Measurements from ENCODE around the gene RAB24. TPM values are rescaled to one million over a fixed set of nuclear protein-coding genes. Genes with fewer than 3 reads are reported as not detected.

The RAB24 gene
- total and polyA plus RNA-seq, 12 donors = 29.4 to 134 (median 51.6) TPM

DNA sequence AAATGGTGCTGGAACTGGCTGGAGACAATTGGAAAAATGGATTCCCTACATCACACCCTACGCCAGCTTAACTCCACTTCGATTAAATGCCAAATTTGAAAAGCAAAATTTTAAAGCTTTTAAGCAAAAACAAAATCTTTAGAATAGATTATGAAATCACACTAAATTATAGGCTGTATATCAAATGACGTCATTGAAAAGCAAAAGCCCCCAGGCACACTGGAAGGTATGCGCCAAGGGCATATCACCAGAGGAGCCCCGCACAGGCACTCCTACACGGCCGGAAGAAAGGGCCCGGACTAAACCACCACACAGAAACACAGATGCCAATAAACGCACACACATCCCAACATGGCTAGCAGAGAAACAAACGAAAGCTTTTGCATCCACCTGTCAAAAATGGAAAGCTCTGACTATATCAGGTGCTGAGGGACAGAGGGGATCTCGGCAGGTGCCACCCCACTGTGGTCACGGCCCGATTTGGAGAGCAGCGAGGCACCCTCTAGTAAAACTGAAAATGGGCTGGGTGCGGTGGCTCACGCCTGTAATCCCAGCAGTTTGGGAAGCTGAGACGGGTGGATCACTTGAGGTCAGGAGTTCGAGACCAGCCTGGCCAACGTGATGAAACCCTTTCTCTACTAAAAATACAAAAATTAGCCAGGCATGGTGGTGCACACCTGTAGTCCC is 25.2 kb upstream of the RAB24 start:
- Histone ChIP-seq H3K27me3 (no peaks in the 10 kb centered on the region), H3K9me3 (replicated peaks in 1 of 3) (no peaks in the 10 kb centered on the region), H3K27ac (no peak overlapping the region), H3K4me3 (no peak overlapping the region), H3K4me1 (replicated peaks in 1 of 2) (no peaks in the 10 kb centered on the region), H3K36me3 (replicated peaks in 1 of 2) (peaks cover 0 to 41% of the 10 kb centered on the region in 2 donors)
- no peak for DNase-seq
- TF ChIP-seq, protein P1, sequence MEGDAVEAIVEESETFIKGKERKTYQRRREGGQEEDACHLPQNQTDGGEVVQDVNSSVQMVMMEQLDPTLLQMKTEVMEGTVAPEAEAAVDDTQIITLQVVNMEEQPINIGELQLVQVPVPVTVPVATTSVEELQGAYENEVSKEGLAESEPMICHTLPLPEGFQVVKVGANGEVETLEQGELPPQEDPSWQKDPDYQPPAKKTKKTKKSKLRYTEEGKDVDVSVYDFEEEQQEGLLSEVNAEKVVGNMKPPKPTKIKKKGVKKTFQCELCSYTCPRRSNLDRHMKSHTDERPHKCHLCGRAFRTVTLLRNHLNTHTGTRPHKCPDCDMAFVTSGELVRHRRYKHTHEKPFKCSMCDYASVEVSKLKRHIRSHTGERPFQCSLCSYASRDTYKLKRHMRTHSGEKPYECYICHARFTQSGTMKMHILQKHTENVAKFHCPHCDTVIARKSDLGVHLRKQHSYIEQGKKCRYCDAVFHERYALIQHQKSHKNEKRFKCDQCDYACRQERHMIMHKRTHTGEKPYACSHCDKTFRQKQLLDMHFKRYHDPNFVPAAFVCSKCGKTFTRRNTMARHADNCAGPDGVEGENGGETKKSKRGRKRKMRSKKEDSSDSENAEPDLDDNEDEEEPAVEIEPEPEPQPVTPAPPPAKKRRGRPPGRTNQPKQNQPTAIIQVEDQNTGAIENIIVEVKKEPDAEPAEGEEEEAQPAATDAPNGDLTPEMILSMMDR (IDR thresholded peaks at IDR 0.05) = no peak
- no peak for TF ChIP-seq POLR2A (IDR thresholded peaks at IDR 0.05)
- WGBS, 4 donors = 89 to 95% (median 92%) methylated on average over 19 of the region's 19 CpGs
- intact Hi-C loops (cut with DNase I) = no loop called here

DNA sequence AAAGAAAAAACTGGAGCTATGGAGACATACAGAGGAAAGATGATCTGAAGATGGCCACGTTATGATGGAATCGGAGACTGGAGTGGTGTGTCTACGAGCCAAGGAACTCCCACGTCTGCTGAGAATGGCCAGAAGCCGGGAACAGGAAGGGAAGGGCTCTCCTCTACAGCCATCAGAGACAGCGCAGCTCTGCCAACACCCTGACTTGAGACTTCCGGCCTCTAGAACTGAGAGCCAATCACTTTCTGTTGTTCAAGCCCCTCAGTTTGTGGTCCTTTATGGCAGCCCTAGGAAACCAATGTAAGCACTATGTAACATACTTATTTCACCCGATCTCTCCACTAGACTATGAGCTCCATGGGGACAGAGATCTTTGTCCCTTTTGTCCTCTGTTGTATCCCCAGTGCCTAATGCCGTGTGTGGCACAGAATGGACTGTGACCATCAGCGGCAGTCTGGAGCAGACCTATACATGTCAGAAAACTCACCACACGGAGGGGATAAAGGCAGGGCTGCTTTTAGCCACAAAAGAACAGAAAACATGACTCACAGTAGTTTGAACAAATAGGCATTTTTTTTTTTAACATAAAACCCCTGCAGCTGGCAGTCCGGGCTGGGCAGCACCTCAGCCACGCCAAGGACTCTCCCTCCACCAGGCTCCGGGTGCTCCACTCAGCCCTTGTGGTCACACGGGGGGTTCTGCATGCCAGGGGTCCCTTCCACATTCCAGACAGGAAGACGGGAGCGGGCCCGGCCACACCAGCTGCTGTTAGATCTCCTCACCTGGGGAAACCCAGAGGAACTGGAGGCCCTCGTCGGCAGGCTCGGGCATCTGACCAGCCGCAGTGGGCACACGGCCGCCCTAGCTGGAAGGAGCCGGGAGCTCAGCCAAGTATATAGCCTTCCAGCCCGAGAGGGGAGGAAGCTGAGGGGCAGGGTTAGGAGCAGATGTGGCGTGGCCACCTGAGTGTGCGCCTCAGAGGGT is 24.3 kb upstream of the RAB24 start:
- Histone ChIP-seq H3K4me1 (replicated peaks in 1 of 2) (no peaks in the 10 kb centered on the region), H3K27me3 (no peaks in the 10 kb centered on the region), H3K36me3 (replicated peaks in 1 of 2) (peaks cover 0 to 32% of the 10 kb centered on the region in 2 donors), H3K4me3 (no peak overlapping the region), H3K27ac (peak overlapping the region in 1 of 5 donors; percentile 16), H3K9me3 (replicated peaks in 1 of 3) (no peaks in the 10 kb centered on the region)
- intact Hi-C loops (cut with DNase I) = no loop called here
- TF ChIP-seq, protein P1 (IDR thresholded peaks at IDR 0.05) = no peak
- no peak for TF ChIP-seq POLR2A (IDR thresholded peaks at IDR 0.05)
- WGBS, 4 donors = 76 to 82% (median 78%) methylated on average over 23 to 28 of the region's 28 CpGs
- no peak for DNase-seq

DNA sequence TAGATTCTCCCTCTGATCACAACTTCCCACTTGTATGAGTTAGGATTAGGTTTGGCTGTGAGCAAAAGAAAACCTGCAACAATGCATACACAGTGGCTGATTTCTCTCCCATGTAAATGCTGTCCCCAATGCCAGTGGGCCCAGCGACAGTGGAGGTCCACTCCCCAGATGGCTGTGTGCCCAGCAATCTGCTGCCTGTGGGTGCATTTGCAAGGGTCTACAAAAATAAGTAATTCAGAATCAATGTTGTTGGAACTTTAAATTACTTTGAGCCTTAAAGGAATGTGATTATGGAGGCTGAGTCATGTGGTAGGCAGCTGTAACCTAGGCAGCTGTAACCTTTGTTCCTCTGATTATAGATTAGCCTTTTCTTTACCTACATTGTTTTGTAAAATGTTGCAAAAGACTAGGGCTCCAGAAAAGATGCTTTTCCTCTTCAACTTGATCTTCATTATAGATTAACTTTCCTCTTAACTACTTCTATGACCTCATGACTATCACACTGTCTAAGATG is 22.4 kb upstream of the RAB24 start:
- H3K4me3 ChIP-seq = no peak overlapping the region
- whole genome bisulfite sequencing, 4 donors = 88 to 100% (median 95%) methylated on average over 1 of the region's 1 CpG
- H3K27ac ChIP-seq = no peak overlapping the region
- DNase-seq = no peak
- TF ChIP-seq, protein P1 (IDR thresholded peaks at IDR 0.05) = no peak
- no peak for TF ChIP-seq POLR2A (IDR thresholded peaks at IDR 0.05)
- no peaks in the 10 kb centered on the region for H3K27me3 ChIP-seq
- no peaks in the 10 kb centered on the region for H3K9me3 ChIP-seq (replicated peaks in 1 of 3)
- H3K4me1 ChIP-seq (replicated peaks in 1 of 2) = no peaks in the 10 kb centered on the region
- peaks cover 0 to 15% of the 10 kb centered on the region in 2 donors for H3K36me3 ChIP-seq (replicated peaks in 1 of 2)
- intact Hi-C loops (cut with DNase I) = no loop called here

DNA sequence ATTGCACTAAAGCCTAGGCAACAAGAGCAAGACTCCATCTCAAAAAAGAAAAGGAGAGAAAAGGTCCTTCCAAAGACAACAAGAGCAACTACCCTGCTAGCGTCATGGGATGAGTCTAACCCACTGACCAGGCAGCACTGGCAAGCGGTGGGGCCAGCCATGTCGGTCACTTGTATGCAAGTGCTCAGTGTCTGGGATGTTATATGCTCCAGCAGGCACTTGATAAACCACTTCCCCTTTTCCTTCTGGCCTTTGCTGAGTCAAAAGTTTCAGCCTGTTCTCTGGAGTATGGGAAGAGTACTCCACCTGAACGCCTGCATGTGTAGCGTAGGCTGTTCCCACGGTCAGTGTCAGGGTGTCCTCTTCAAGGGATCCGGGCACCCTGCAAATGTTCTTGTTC is 17.4 kb upstream of the RAB24 start:
- Histone ChIP-seq H3K4me1 (replicated peaks in 1 of 2) (no peaks in the 10 kb centered on the region), H3K4me3 (no peak overlapping the region), H3K27me3 (no peaks in the 10 kb centered on the region), H3K36me3 (replicated peaks in 1 of 2) (no peaks in the 10 kb centered on the region), H3K9me3 (replicated peaks in 1 of 3) (no peaks in the 10 kb centered on the region), H3K27ac (no peak overlapping the region)
- intact Hi-C loops (cut with DNase I) = no loop called here
- TF ChIP-seq, protein P1 (IDR thresholded peaks at IDR 0.05) = no peak
- no peak for TF ChIP-seq POLR2A (IDR thresholded peaks at IDR 0.05)
- peak in 1 of 7 donors; percentile 35 for DNase-seq
- 77 to 85% (median 83%) methylated on average over 7 of the region's 7 CpGs for WGBS, 4 donors
